AG04450 (cell line): ENCODE data around the gene PRG2. TPM values are rescaled to one million over a fixed set of nuclear protein-coding genes. Genes with fewer than 3 reads are reported as not detected.

Experiments used
- CTCF ChIA-PET: fragments of 300-600, 350-600 bp; formaldehyde crosslinking; extraction: SDS; loops from one replicate; lab custom pipeline; 2022; ENCODE audit warnings: antibody characterized with exemption, inconsistent platforms; lab: Charles Lee
- POLR2A ChIA-PET: fragments of 350-600 bp; formaldehyde crosslinking; extraction: SDS; loops from one replicate; lab custom pipeline; 2021; ENCODE audit warnings: antibody characterized with exemption, inconsistent platforms; lab: Yijun Ruan, JAX
- DNase-seq: peaks from one replicate; pipeline ENCODE4 v3.0.0-alpha.2; 2011; ENCODE audit warnings: low read depth, low spot score
- H3K27ac ChIP-seq: one replicate; pipeline ENCODE4 v1.5.1; 2012; ENCODE audit warnings: low read depth, low read length, control low read depth
- H3K27me3 ChIP-seq: one replicate; pipeline ENCODE4 v1.6.0; 2012; ENCODE audit warnings: low read length; ENCODE audit not compliant: control insufficient read depth, insufficient read depth
- H3K4me3 ChIP-seq: 2 replicates; pipeline ENCODE4 v1.5.1; 2011; ENCODE audit warnings: mild to moderate bottlenecking, low read depth, low read length, control low read depth
- H3K9me3 ChIP-seq: 2 replicates; pipeline ENCODE4 v1.5.1; 2012; ENCODE audit warnings: low read length; ENCODE audit not compliant: control insufficient read depth, insufficient read depth
- polyA plus RNA-seq: library from polyadenylated mRNA; depleted of rRNA; stranded (reverse); fragments of >200 nt; gene quantifications from 2 replicates; pipeline ENCODE4 v1.2.3, GENCODE V29; 2011
- TF ChIP-seq, protein P1 (sequence below): IDR thresholded peaks from 2 replicates; pipeline ENCODE4 v1.5.1; 2011; ENCODE audit warnings: low read depth, low read length, control low read depth, inconsistent platforms

Gene PRG2
- polyA plus RNA-seq, 1 experiment, result not detected

DNA sequence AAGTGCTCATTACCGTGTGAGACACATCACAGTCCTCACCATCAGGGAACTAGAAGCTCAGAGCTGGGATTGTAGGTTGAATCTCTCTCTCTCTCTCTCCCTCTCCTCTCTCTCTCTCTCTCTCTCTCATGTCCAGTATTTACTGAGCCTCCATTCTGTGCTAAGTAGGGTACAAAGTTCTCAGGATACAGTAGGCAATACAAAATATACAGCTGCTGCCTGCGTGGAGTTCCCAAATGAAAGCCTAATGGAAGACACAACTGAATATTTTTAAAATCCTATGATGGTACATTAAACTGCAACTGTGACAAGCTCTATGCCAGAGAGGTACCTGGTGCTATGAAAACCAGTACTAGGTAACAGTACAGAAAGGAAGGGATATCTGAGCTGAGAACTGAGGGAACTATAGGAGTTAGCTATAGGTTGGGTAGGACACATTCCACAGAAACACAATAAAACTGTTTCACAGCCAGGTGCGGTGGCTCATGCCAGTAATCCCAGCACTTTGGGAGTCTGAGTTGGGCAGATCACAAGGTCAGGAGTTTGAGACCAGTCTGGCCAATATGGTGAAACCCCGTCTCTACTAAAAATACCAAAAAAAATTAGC is 9.6 kb upstream of the PRG2 start:
- POLR2A ChIA-PET, result interaction anchor here (0.6 kb wide), 2 partner anchors 10 to 14 kb away, joined by 6 to 8 read pairs; no protein-coding TSS in a partner anchor
- Histone ChIP-seq H3K9me3 (no peaks in the 10 kb centered on the region), H3K27me3 (peaks cover 14% of the 10 kb centered on the region), H3K4me3 (no peak overlapping the region), H3K27ac (no peak overlapping the region)
- no peak for DNase-seq
- TF ChIP-seq, protein P1, sequence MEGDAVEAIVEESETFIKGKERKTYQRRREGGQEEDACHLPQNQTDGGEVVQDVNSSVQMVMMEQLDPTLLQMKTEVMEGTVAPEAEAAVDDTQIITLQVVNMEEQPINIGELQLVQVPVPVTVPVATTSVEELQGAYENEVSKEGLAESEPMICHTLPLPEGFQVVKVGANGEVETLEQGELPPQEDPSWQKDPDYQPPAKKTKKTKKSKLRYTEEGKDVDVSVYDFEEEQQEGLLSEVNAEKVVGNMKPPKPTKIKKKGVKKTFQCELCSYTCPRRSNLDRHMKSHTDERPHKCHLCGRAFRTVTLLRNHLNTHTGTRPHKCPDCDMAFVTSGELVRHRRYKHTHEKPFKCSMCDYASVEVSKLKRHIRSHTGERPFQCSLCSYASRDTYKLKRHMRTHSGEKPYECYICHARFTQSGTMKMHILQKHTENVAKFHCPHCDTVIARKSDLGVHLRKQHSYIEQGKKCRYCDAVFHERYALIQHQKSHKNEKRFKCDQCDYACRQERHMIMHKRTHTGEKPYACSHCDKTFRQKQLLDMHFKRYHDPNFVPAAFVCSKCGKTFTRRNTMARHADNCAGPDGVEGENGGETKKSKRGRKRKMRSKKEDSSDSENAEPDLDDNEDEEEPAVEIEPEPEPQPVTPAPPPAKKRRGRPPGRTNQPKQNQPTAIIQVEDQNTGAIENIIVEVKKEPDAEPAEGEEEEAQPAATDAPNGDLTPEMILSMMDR, result no peak
- CTCF ChIA-PET, result interaction anchor here (0.6 to 1.2 kb wide), 3 partner anchors 57 to 59 kb away, joined by 3 to 8 read pairs (median 3); no protein-coding TSS in a partner anchor

DNA sequence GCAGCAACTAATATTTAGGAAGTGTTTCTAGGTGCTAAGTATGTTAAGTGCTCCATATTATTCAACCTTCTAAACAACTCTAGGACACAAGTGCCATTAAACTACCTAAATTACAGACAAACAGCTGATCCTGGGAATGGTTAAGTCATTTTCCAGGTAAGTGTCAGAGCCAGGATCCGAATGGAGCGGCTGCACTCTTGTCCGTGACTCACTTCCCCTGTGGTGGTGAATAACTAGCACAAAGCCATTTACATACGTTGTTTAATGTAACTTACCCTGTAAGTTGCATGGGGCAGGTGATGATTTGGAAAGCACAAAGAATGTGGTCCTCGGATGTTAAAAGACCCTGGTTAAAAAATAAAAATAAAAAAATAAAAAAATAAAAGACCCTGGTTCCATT is 8.8 kb upstream of the PRG2 start:
- H3K27me3 ChIP-seq, result peaks cover 14% of the 10 kb centered on the region
- DNase-seq, result no peak
- ChIA-PET POLR2A (no interaction called here), CTCF (no interaction called here)
- no peaks in the 10 kb centered on the region for H3K9me3 ChIP-seq
- H3K27ac ChIP-seq, result no peak overlapping the region
- TF ChIP-seq, protein P1, result no peak
- H3K4me3 ChIP-seq, result no peak overlapping the region

DNA sequence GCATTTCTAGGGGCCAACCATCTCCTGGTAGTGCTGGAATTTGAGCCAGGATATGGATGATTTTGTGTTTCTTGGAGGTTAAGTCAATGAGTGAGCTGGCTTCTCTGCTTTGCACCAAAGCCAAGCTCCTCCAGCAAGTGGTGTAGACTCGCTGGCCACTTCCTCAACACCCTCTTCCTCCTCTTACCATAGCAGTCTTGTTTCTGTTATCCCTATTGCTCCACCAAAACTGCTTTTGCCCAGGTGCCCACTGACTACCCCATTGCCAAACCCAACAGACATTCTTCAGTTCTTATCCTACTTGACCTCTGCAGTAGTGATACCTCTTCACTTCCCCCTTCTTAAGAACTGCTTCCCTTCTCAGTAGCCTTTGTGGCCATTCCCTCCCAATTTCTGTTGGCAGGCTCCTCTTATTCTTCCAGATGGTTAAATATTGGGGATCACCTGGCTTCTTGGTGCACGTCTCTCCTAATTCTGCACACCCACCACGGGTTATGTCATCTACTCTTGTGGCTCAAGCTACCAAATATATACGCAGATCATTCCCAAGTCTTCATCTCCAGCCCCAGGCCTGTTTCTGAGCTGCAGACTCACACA is 7.0 kb upstream of the PRG2 start:
- CTCF ChIA-PET, result interaction anchor here (0.5 kb wide), 1 partner anchor 14 kb away, joined by 4 read pairs; no protein-coding TSS in a partner anchor
- Histone ChIP-seq H3K4me3 (no peak overlapping the region), H3K9me3 (no peaks in the 10 kb centered on the region), H3K27ac (no peak overlapping the region), H3K27me3 (peaks cover 22% of the 10 kb centered on the region)
- POLR2A ChIA-PET, result no interaction called here
- no peak for DNase-seq
- TF ChIP-seq, protein P1, result no peak

DNA sequence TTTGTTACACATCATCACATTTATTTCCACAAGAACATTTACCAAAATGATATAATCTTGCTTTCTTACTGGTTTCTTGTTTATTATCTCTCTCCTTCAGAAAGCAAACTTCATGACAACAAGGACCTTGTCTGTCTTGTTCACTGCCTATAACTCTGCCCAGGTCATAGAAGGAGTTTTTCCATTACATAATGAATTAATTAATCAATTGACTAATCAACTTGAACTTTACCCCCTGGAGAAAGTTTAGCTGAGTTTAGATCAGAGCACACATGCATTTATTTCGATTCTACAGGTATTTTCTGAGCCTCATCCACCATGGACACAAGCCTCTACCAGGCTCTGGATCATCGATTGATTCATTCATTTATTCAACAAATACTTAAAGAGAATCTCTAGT is 6.3 kb upstream of the PRG2 start:
- DNase-seq, result no peak
- H3K27ac ChIP-seq, result no peak overlapping the region
- peaks cover 21% of the 10 kb centered on the region for H3K27me3 ChIP-seq
- ChIA-PET POLR2A (no interaction called here), CTCF (no interaction called here)
- H3K4me3 ChIP-seq, result no peak overlapping the region
- TF ChIP-seq, protein P1, result no peak
- no peaks in the 10 kb centered on the region for H3K9me3 ChIP-seq

DNA sequence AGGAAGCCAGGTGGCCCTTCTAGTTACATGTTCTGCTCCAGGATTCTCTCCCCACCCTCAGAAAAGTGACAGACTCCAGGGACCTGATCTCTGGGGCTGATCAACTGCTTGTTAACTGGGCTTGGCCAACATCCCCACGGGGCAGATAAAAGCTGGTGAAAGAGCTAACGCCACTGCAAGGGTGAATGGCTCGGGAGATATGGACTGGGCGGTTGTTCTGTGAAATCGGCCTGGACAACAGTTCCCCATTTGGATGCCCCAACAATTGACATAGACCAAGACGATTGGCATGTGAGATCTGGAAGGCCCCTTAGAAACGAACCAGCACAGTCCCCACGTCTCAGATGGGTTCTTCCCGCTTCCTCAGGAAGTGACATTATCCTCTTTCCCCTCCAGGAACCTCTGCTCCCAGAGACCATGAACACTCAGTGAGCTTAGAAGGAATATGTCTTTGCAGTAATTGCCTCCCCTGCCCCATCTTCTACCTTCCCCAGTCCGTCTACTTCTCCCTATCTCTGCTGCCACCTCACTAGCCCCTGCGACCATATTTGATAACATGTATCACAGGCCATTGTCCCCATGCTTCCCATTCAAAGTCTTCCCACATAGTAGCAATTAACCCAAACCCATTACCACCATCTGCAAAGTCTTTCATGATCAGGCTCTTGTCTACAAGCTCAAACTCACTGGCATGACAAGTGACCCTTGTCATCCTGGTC is 5.6 kb upstream of the PRG2 start:
- no peaks in the 10 kb centered on the region for H3K9me3 ChIP-seq
- ChIA-PET CTCF (no interaction called here), POLR2A (no interaction called here)
- no peak for DNase-seq
- H3K4me3 ChIP-seq, result no peak overlapping the region
- no peak overlapping the region for H3K27ac ChIP-seq
- TF ChIP-seq, protein P1, result no peak
- H3K27me3 ChIP-seq, result peaks cover 21% of the 10 kb centered on the region
